Right lobe of liver (tissue), 6 donors: ENCODE measurements around the gene IFNG-AS1. TPM values are rescaled to one million over a fixed set of nuclear protein-coding genes. Genes with fewer than 3 reads are reported as not detected.

Source experiments
- ATAC-seq, 4 donors: fragments of 200-7000 bp; cut with Tn5 transposase; one replicate each; pipeline ENCODE4 v1.9.1; 2020; ENCODE audit warnings: mild to moderate bottlenecking in 4 of 4, moderate library complexity in 4 of 4
- DNase-seq, 3 donors: peaks; one replicate each; pipeline ENCODE4 v3.0.0-alpha.2; 2020
- H3K27ac ChIP-seq, 3 donors: fragments of 200-600 bp; one replicate each; pipeline ENCODE4 v1.8.0; 2022
- H3K27me3 ChIP-seq, 2 donors: fragments of 200-600 bp; one replicate each; pipeline ENCODE4 v1.8.0; 2022
- H3K36me3 ChIP-seq, 4 donors: fragments of 200-600 bp; sonication (generic) in 1 of 4; one replicate each; pipeline versions ENCODE4 v1.5.1 to v1.8.0; 2017 to 2022; ENCODE audit warnings: control low read depth in 1 of 4
- H3K4me1 ChIP-seq, 4 donors: fragments of 200-600 bp; sonication (generic) in 1 of 4; one replicate each; pipeline versions ENCODE4 v1.5.1 to v1.8.0; 2017 to 2022; ENCODE audit warnings: control low read depth in 1 of 4
- H3K4me3 ChIP-seq, 3 donors: fragments of 200-600 bp; one replicate each; pipeline ENCODE4 v1.8.0; 2022
- H3K9me3 ChIP-seq, 4 donors: fragments of 200-600 bp; sonication (generic) in 1 of 4; one replicate each; pipeline versions ENCODE4 v1.5.1 to v1.8.0; 2017 to 2022; ENCODE audit warnings: control low read depth in 1 of 4
- CTCF ChIP-seq, 4 donors: fragments of 200-600 bp in 3 of 4; fragments of 450-650 bp in 1 of 4; IDR thresholded peaks; one replicate each; pipeline versions ENCODE4 v1.5.1 to v1.8.0; 2016 to 2022; ENCODE audit warnings: antibody characterized with exemption in 4 of 4, mild to moderate bottlenecking in 2 of 4
- POLR2A ChIP-seq: fragments of 450-650 bp; IDR thresholded peaks from one replicate; pipeline ENCODE4 v1.6.1; 2017; ENCODE audit warnings: antibody characterized with exemption, mild to moderate bottlenecking
- WGBS: methylation state at CpG from one replicate; pipeline ENCODE4 v1.1.6; 2018; ENCODE audit warnings: low coverage, low lambda C conversion rate; ENCODE audit not compliant: insufficient coverage; ENCODE audit errors: missing lambda C conversion rate; 5-methylcytosine and 5-hydroxymethylcytosine counted together
- intact Hi-C, 2 donors: fragments of 100-400 bp; cut with DNase I; formaldehyde crosslinking; loops; one replicate each; pipeline versions ENCODE4 v1.11.2 to v1.14.1; 2022
- total RNA-seq, 6 experiments: library from RNA; depleted of rRNA in 2 of 6; stranded (reverse); fragments of >200 nt in 2 of 6; fragmentation: NEBNext Ultra II Directional in 3 of 6; extraction: Animal tissue kit (Norgen Biotek cat#: 25700) in 3 of 6; gene quantifications; one replicate each; pipeline versions ENCODE4 v1.1.0 to v1.2.4, GENCODE V29; 2016 to 2023
- donor health status: DM: no; HTN: yes; CAD: no.
- donor health status: DM: no; HTN: no; CAD: no.
- donor health status: DM: no; HTN: no; CAD: no.
- donor health status: DM: no; HTN: yes; CAD: no.
- donor health status: DM: no; HTN: yes; CAD: no.

Gene IFNG-AS1
- total RNA-seq, 6 experiments from 2014 or later, result 0.24 TPM; not detected in 5

- TF ChIP-seq CTCF (IDR thresholded peaks at IDR 0.05) (no peak), POLR2A (no peak)
- WGBS, result 50% methylated on average over 2 of the region's 3 CpGs
- intact Hi-C loops, result no loop called here
- ATAC-seq (no peak), DNase-seq (no peak)
- no peak overlapping the region for H3K27ac ChIP-seq
- no peaks in the 10 kb centered on the region for H3K27me3 ChIP-seq
- H3K36me3 ChIP-seq, result no peaks in the 10 kb centered on the region
- H3K4me1 ChIP-seq, result no peaks in the 10 kb centered on the region
- no peak overlapping the region for H3K4me3 ChIP-seq
- no peaks in the 10 kb centered on the region for H3K9me3 ChIP-seq
Measured at GRCh38 chr12:67994046-67994445, 4.8 kb downstream of the IFNG-AS1 start.

GRCh38 chr12:67996347-67996746 is 7.1 kb downstream of the IFNG-AS1 start:
- H3K27ac ChIP-seq, result no peak overlapping the region
- TF ChIP-seq POLR2A (no peak), CTCF (IDR thresholded peaks at IDR 0.05) (no peak)
- H3K4me1 ChIP-seq, result no peaks in the 10 kb centered on the region
- no peaks in the 10 kb centered on the region for H3K9me3 ChIP-seq
- H3K27me3 ChIP-seq, result no peaks in the 10 kb centered on the region
- no peaks in the 10 kb centered on the region for H3K36me3 ChIP-seq
- DNase-seq (no peak), ATAC-seq (no peak)
- intact Hi-C loops, result no loop called here
- no peak overlapping the region for H3K4me3 ChIP-seq

GRCh38 chr12:67998379-67998778 is 9.1 kb downstream of the IFNG-AS1 start:
- intact Hi-C loops, result no loop called here
- TF ChIP-seq CTCF (IDR thresholded peaks at IDR 0.05) (no peak), POLR2A (no peak)
- Histone ChIP-seq H3K27me3 (no peaks in the 10 kb centered on the region), H3K4me1 (no peaks in the 10 kb centered on the region), H3K9me3 (no peaks in the 10 kb centered on the region), H3K4me3 (no peak overlapping the region), H3K27ac (no peak overlapping the region), H3K36me3 (no peaks in the 10 kb centered on the region)
- ATAC-seq (no peak), DNase-seq (no peak)

GRCh38 chr12:67999244-67999643 is 10.0 kb downstream of the IFNG-AS1 start:
- Histone ChIP-seq H3K4me1 (no peaks in the 10 kb centered on the region), H3K27me3 (no peaks in the 10 kb centered on the region), H3K27ac (no peak overlapping the region), H3K36me3 (no peaks in the 10 kb centered on the region), H3K9me3 (no peaks in the 10 kb centered on the region), H3K4me3 (no peak overlapping the region)
- ATAC-seq (no peak), DNase-seq (no peak)
- TF ChIP-seq CTCF (IDR thresholded peaks at IDR 0.05) (no peak), POLR2A (no peak)
- intact Hi-C loops, result no loop called here
